Heart left ventricle (tissue), 13 donors: ENCODE measurements around the gene SHC3.

Experiments
- POLR2A ChIP-seq, 2 donors: fragments of 450-650 bp; IDR thresholded peaks; one replicate each; pipeline ENCODE4 v1.6.1; 2017; ENCODE audit warnings: antibody characterized with exemption in 2 of 2, mild to moderate bottlenecking in 2 of 2, moderate library complexity in 2 of 2
- TF ChIP-seq, protein P1 (sequence below), 12 donors: fragments of 200-600 bp; sonication (generic) in 4 of 12; IDR thresholded peaks; one replicate each; pipeline versions ENCODE4 v1.5.0 to v1.8.0; 2018 to 2022; ENCODE audit warnings: antibody characterized with exemption in 12 of 12, mild to moderate bottlenecking in 5 of 12
- donor health status: ischemic (EF 13 %, LVEDD 7.1; RV severe dilation, severe dysfunction).
- donor health status: DM: no; HTN: yes; CAD: no.
- donor health status: DM: no; HTN: no; CAD: no.
- donor health status: ischemic (EF 25% LVEDD 6.9; RV normal size, moderate dysfunction).
- donor health status: ischemic (EF 25% LVEDD 5.7; RV mildly dilated, moderate dysfunction).
- donor health status: ischemic (EF 35%, LVEDD 5.7; RV mildly dilated, moderate dysfunction).
- donor health status: nonischemic (EF 11% LVEDD 7.7; RV severe dilation, severe dysfunction).
- donor health status: DM: yes; HTN: yes; CAD: no.
- donor health status: PGD.
- donor health status: ischemic (EF 29% LVEDD 5.4; RV normal size, mild dysfunction).
- donor health status: nonischemic (EF 23%, LVEDD 6.1; RV moderate dilation, normal function).

DNA sequence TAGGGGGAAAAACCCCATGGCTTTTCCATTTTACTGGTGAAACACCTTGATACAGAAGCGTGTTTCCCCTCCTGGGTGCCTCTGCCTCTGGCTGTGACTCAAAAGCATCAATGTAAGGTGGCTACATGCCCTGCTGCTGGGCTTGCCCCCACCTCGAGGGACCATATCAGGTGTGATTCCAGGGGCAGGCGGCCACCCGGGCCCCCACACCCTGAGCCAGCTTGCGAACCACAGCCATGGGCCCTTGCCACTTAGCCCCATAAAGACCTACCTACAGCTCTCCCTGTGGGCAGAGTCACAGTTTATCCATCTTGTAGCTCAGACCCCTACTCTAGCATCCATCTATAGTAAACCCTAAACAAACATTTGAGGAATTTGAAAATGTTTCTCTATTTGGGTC, 10.8 kb downstream of the SHC3 start:
- TF ChIP-seq, protein P1, sequence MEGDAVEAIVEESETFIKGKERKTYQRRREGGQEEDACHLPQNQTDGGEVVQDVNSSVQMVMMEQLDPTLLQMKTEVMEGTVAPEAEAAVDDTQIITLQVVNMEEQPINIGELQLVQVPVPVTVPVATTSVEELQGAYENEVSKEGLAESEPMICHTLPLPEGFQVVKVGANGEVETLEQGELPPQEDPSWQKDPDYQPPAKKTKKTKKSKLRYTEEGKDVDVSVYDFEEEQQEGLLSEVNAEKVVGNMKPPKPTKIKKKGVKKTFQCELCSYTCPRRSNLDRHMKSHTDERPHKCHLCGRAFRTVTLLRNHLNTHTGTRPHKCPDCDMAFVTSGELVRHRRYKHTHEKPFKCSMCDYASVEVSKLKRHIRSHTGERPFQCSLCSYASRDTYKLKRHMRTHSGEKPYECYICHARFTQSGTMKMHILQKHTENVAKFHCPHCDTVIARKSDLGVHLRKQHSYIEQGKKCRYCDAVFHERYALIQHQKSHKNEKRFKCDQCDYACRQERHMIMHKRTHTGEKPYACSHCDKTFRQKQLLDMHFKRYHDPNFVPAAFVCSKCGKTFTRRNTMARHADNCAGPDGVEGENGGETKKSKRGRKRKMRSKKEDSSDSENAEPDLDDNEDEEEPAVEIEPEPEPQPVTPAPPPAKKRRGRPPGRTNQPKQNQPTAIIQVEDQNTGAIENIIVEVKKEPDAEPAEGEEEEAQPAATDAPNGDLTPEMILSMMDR (IDR thresholded peaks at IDR 0.05), result no peak
- TF ChIP-seq POLR2A (IDR thresholded peaks at IDR 0.05), result no peak
